KBM-7 (cell line): ENCODE measurements around the gene CYFIP1.
A peak's percentile ranks its signal among the peaks of the same experiment; 100 is the strongest.

ENCODE experiments used
- DNase-seq: peaks from one replicate; pipeline ENCODE4 v3.0.0-alpha.2; 2015
- in situ Hi-C: fragments of 300-500 bp; cut with MboI; formaldehyde crosslinking; loops from 2 replicates; pipeline ENCODE4 v1.14.3; 2020; ENCODE audit warnings: low sequenced_read_pairs, low pct_unique_long_range_greater_than_20kb, mixed read lengths

CYFIP1 gene

DNA sequence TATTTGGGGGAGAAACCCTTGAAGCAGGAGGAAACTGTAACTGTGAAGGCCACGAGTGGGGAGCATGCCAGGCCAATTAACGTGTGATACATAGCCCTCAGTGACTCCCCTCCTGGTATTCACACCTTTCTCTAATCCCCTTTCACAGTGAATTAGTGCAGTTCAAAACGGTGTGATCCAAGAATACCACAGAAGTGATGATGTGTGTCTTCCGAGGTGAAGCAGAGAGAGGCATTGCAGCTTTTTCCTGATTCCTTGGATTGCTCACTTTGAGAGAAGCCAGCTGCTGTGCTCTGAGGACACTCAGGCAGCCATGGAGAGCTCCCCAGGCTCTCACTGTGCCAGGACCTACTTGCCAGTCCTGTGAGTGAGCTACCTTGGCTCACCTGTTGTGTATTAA lies 124.4 kb downstream of the CYFIP1 start:
- in situ Hi-C loops = loop anchor here (10.0 kb wide), 1 partner anchor 61 kb away; no protein-coding TSS in a partner anchor
- no peak for DNase-seq

DNA sequence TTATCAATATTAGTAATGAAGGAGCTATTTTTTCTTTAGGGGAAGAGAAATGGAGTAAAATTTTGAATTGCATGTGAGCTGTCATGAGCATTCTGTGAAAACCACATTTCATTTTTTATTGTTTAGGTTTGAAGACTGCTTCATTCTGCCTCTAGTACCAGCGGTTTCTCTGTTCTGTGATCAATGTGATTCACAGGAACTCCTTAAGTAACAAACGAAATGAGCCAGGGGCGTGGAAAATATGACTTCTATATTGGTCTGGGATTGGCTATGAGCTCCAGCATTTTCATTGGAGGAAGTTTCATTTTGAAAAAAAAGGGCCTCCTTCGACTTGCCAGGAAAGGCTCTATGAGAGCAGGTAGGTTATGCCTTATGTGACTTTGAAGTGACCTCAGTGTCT lies 128.7 kb downstream of the CYFIP1 start:
- in situ Hi-C loops = loop anchor here (10.0 kb wide), 1 partner anchor 57 kb away; no protein-coding TSS in a partner anchor
- DNase-seq = no peak

DNA sequence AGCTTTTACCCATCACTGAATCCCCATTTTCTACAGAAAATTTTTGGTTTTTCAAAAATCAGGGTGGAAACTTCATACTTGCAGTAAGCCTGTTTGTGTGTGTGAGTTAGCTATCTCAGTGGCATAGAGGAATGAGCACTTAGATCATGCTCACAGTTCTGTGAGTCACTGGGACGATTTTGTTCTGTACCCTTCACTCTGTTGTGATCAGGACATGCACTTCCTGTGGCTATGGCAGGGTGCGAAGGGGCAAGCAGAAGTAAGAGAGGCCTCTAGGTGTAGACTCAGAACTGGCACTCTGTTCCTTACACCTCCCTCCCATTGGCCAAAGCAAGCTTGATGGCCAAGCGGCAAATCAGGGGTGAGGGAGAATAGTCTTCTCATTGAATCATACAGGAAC lies 130.1 kb downstream of the CYFIP1 start:
- in situ Hi-C loops = loop anchor here (10.0 kb wide), 1 partner anchor 55 kb away; no protein-coding TSS in a partner anchor
- no peak for DNase-seq

DNA sequence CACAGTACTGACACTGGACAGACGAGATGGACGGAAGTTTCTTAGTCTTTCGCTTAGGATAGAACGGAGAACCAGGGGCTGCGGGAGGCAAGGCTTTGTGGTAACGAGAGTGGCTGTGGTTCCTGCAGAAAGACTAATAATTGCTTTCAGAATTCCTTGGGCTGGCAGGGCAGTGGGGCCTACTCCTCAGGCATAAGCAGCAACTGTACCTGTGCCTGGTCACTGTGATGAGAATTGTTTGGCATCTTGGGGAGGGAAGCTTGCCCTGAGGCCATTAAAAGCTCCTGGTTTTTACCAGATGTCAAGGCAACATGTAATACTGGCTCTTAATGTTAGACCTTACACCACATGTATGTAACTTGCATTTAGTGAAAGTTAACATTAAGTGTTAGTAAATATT lies 134.1 kb downstream of the CYFIP1 start:
- in situ Hi-C loops = no loop called here
- DNase-seq = no peak

DNA sequence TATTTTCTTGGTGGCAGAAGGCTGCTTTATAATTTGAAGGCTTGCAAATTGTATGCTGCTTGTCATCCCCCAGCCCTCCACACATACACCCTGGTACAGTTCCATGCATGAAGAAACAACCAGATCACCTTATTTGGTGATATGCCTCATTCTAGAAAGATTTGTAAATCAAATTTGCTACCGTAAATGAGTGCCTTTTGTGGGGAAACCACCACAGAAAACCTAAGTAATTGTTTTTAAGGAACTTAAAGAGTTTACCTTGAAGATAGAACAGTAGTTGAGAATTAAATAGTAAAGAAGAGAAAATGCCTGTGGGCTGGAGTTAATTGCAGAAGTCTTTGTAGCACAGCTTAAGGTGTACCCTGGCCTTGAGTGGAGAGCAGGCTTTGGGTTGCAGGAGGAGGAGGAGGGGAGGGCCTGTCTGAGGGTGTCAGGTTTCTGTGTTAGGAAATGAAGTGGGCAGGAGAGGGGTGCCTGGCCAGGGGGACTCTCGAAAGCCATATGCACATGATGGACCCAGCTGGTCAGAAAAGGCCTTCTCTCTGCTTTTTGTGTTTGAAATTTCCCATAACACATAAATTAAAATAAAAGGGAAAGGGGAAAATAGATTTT lies 134.8 kb downstream of the CYFIP1 start:
- peak; percentile 28 for DNase-seq
- in situ Hi-C loops = no loop called here

DNA sequence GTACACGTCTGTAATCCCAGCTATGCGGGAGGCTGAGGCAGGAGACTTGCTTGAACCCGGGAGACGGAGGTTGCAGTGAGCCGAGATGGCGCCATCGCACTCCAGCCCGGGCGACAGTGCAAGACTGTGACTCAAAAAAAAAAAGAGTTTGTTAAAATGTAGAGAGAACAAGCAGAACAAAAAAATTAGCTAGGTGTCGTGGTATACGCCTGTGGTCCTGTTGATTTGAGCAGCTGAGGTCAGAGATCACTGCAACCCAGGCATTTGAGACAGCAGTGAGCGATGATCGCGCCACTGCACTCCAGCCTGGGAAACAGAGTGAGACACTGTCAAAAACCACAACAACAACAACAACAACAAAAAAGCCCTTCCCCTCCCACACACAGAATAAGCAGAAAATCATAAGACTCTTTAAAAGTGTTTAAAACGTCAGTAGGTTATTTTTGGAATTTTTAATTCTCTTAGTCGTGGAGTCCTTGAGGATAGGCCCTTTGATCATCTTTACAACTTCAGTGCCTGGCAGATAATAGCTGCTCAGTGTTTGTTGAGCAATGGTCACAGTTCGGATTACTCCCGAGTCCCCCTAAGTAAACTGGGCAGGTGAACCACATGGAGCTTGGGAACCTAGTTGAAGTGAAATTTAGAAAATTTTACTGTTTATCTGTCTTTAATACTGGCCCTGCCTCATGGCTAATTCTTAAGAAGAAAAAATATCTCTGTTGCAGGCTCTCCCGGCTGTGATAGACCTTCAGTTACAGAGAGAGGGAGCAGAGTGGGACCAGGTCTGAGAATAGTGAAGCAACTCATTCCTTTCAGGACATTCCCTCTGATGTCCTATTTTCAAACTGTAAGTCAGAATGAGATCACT lies 135.5 kb downstream of the CYFIP1 start:
- no peak for DNase-seq
- in situ Hi-C loops = no loop called here

DNA sequence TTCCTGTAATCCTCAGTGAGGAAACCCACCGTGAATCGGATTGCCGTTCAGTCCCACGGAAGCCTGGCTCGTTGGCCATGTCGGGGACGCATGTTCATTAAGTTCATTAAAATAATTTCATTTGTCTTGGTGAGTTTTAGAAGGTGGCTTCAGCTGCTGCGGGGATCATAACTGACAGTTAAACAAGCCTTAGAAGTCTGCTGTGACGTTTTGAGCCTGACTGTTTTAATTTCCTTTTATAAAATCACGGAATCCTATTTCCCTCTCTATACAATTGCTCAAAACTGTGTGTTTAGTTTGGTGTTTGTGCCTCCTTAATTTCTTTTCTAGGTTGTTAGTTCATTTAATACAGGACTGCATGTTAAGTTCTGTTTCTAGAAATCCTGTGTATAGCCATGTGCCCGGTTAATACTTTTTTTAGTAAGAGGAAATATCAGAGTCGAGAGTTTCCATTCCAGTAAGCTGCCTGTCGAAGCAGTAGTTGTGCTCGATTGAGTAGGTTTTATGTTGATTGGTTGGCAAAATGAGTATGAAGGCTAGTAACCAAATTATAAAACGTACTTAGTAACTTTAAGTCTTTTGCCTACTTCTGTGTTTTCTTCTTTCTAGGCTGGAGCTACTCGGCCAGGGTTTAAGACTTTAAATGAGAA lies 141.0 kb downstream of the CYFIP1 start:
- DNase-seq = peak; percentile 37
- in situ Hi-C loops = no loop called here

DNA sequence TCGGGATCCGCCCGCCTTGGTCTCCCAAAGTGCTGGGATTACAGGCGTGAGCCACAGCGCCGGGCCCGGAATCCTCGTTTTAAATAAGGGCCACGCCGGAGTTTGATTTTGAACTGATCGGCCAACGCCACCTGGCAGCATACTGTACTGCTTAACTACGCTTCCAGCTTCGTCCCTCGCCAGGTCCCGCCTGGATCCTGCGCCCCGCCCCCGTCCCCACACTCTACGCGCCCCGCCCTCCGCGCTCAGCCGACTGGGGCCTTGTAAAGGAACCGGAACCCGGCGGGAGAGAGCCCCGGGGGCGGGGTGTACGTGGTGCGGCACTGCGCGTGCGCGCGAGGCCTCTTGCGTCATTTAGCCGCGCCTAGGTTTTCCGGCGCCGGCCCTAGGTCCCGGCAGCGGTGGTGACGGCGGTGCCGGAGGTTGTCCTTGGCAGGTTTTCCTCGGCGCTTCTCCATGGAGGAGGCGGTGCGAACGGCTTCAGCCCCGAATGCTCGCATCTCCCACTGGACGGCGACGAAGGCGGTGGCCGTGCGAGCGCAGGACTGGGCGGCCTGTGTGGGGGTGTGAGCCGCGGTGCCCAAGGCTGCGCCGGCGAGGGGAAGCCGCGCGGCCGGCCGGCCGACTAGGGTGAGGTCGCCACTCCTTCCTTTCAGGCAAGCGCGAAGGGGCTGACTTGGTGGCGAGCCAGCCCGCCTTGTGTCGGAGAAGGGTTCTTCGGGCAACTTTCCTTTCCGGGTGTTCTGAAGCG lies 141.7 kb downstream of the CYFIP1 start, which contains the start of gene NIPA2:
TSS of gene NIPA2 (plus strand) at position 375 of the 751 bp plus-strand sequence. CDS start 13,066 bp downstream, outside the sequence.
- DNase-seq = peak; percentile 98
- in situ Hi-C loops = no loop called here

DNA sequence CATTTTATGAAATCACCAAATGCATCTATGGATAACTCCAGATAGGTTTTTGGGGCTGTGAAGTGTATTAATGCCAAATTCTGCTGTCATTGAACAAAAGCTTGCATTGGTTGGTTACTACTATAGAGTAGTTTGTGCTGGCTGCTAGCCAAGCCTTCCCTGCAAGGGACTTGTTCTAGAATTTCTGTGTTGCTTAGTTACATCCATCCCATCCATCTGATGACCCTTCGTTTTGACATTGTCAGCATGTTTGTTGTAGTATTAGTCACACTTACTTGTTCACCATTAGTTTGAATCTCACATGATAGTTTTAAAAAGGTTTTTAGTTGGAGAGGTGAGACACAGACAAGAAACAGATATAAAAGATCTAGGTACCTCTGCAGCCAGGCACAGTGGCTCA lies 148.7 kb downstream of the CYFIP1 start:
- in situ Hi-C loops = no loop called here
- no peak for DNase-seq

DNA sequence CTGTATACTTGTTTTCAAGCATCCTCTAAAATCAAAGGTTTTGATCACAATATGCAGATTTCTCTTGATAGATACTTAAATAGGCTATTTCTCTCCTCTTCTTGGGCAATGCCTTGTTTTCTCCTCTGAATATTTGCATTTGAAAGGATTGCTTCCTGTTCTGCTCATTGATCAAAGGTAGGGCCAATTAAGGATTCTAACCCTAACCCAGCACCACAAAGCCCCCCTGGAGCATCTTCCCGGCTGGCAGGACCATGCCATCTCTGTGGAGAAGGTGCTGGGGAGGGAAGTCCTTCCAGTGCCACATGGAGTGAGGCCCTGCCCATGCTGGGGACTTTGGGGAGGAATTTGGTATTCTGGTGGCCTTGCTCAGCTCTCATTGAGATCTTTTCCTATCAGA lies 153.0 kb downstream of the CYFIP1 start:
- no peak for DNase-seq
- in situ Hi-C loops = no loop called here

DNA sequence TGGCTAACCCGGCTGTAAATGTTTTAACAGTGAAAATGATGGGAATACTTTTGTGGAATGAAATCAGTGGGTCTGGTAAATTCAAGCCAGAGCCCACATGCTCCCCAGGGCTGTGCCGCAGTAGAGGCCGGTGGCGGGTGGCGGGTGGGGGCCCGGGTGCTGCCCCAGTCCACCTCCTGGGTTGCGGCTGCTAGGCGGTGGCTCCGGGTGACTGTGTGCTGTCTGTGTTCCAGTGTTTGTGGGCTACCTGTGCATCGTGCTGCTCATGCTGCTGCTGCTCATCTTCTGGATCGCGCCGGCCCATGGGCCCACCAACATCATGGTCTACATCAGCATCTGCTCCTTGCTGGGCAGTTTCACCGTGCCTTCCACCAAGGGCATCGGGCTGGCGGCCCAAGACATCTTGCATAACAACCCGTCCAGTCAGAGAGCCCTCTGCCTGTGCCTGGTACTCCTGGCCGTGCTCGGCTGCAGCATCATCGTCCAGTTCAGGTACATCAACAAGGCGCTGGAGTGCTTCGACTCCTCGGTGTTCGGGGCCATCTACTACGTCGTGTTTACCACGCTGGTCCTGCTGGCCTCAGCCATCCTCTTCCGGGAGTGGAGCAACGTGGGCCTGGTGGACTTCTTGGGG lies 156.6 kb downstream of the CYFIP1 start:
- no peak for DNase-seq
- in situ Hi-C loops = no loop called here

DNA sequence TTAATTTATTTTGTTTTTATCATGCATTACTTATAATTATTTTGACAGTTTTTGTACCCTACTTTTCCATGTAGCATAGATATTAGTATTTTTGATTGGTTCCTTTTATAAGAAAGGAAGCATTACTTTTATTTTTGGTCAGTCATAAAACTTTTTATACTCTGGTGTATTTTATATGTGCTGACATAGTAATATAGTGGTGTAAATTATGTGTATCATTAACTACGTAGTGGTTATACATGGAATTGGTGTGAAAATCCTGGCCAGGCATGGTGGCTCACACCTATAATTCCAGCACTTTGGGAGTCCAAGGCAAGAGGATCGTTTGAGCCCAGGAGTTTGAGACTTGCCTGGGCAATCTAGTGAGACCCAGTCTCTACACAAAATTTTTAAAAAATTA lies 160.5 kb downstream of the CYFIP1 start:
- in situ Hi-C loops = no loop called here
- no peak for DNase-seq
